IPS-18a (cell line): ENCODE measurements around the gene GNA15.

ENCODE experiments used
- H3K27ac ChIP-seq: one replicate; pipeline ENCODE4 v1.5.1; 2013; ENCODE audit warnings: low read length
- H3K27me3 ChIP-seq: one replicate; pipeline ENCODE4 v1.6.1; 2013; ENCODE audit warnings: mild to moderate bottlenecking, low read length; ENCODE audit not compliant: control insufficient read depth, insufficient read depth
- H3K36me3 ChIP-seq: one replicate; pipeline ENCODE4 v1.6.1; 2013; ENCODE audit warnings: low read depth, low read length; ENCODE audit not compliant: control insufficient read depth
- H3K4me1 ChIP-seq: one replicate; pipeline ENCODE4 v1.6.1; 2013; ENCODE audit warnings: low read depth, low read length; ENCODE audit not compliant: control insufficient read depth
- H3K4me3 ChIP-seq: one replicate; pipeline ENCODE4 v1.5.1; 2013; ENCODE audit warnings: low read length
- H3K9ac ChIP-seq: one replicate; pipeline ENCODE4 v1.6.1; 2013; ENCODE audit warnings: mild to moderate bottlenecking, low read length, moderate library complexity
- H3K9me3 ChIP-seq: one replicate; pipeline ENCODE4 v1.6.1; 2013; ENCODE audit warnings: low read depth, low read length; ENCODE audit not compliant: control insufficient read depth

The GNA15 gene

DNA sequence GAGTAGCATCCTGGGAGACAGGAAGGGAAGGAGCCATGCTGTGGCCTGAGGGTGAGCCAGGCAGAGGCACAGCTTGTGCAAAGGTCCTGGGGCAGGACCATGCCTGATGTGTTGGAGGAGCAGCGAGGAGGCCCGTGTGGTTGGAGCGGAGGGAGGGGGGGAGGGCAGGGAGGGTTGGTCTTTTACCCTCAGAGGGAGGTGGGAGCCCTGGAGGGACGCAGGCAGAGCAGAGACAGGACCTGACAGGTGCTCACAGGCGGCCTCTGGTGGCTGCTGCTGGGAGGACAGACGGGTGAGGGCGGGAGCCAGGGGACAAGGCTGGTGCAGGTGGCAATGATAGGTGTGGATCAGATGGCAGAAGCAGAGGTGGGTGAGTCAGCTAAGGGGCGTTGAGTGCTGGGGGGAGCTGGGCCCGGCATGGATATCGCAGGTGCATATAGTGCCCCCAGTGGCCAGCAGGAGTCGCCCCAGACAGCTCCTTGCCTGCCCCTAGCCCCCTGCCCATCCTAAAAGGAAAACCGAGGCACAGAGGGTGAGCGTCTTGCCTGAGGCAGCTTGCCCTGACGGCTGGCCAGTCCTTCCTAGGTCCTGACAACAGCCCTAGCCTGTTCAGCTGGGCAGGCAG, 9.8 kb upstream of the GNA15 start:
- Histone ChIP-seq H3K4me3 (no peak overlapping the region), H3K27me3 (no peaks in the 10 kb centered on the region), H3K27ac (no peak overlapping the region), H3K4me1 (no peaks in the 10 kb centered on the region), H3K9me3 (no peaks in the 10 kb centered on the region), H3K9ac (no peak overlapping the region), H3K36me3 (no peaks in the 10 kb centered on the region)

DNA sequence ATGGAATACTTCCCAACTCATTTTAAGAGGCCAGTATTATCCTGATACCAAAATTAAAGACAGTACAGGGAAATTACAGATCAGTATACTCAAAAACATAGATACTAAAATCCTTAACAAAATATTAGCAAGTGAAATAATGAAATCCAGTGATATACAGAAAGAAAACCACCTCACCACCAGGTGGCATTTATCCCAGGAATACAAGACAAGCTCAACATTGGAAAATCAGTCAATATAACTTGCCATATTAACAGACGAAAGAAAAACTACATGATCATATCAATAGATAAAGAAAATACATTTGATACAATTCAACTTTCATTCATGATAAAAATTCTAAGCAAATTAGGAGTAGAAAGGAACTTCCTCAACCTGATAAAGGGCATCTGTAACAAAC, 6.7 kb upstream of the GNA15 start:
- Histone ChIP-seq H3K27me3 (no peaks in the 10 kb centered on the region), H3K9ac (no peak overlapping the region), H3K4me1 (no peaks in the 10 kb centered on the region), H3K27ac (no peak overlapping the region), H3K36me3 (no peaks in the 10 kb centered on the region), H3K4me3 (no peak overlapping the region), H3K9me3 (no peaks in the 10 kb centered on the region)

DNA sequence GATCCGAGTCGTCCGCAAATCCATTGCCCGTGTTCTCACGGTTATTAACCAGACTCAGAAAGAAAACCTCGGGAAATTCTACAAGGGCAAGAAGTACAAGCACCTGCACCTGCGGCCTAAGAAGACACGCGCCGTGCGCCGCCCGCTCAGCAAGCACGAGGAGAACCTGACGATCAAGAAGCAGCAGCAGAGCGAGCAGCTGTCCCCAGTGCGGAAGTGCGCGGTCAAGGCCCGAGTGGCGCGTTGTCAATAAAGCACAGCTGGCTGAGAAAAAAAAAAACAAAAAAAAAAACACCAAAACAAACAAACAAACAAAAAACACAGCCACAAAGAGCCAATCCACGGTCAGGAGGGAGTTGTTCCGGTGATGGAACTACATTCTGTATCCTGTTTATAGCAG, 4.7 kb upstream of the GNA15 start:
- Histone ChIP-seq H3K4me3 (no peak overlapping the region), H3K27me3 (no peaks in the 10 kb centered on the region), H3K36me3 (no peaks in the 10 kb centered on the region), H3K9ac (no peak overlapping the region), H3K9me3 (no peaks in the 10 kb centered on the region), H3K4me1 (no peaks in the 10 kb centered on the region), H3K27ac (no peak overlapping the region)

DNA sequence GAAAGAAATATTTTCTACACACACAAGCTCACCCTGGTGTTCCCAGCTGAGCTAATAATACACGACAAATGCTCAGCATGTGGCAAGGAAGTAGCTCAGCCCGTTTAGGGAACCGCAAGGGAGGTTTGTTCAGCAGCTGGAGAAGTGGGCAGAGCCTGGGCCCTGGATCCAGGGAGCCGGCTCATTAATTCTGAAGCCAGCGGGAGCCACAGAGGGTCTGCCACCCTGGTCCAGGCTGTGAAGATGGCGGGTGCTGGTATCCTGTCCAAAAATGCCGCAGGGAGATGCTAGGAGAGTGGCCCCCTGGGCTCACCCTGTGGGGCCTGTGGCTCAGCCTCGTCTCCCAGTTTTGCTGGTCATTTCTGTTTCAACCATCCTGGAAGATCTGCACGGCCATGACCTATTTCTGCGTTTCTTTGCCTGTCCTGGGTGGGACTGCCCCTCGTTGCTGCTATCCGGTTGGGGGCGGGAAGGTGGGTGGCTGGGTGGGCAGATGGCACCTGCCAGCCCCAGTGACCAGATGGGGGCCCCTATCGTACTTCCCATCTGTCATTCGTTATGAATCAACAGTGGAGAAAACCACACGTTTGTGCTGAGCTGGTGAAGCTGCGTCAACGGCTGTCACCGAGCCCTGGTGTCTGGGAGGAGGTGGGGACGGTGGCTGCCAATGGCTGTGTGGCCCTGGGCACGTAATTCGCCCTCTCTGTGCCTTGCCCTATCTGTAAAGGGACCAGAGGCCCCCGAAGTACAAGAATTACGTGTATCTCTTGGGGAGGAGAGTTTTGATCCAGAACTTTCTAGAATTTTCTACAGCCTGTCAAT, 2.7 kb upstream of the GNA15 start:
- Histone ChIP-seq H3K9me3 (no peaks in the 10 kb centered on the region), H3K27me3 (no peaks in the 10 kb centered on the region), H3K27ac (no peak overlapping the region), H3K9ac (no peak overlapping the region), H3K4me1 (no peaks in the 10 kb centered on the region), H3K36me3 (no peaks in the 10 kb centered on the region), H3K4me3 (no peak overlapping the region)

DNA sequence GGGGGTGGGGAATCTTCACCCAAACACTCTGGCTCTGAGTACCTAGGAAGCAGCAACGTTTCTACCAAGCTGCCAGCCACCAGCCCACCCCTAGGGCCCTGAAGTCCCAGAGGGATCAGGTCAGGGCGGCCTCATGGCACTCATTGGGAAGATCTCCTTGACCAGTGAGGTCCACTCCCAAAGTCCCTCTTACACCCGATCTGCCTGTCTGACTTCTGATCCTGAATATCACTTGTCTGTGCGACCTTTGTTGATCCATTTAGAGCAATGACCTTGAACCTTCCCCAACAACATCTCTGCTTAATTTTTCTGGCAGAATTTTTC, 2.1 kb upstream of the GNA15 start:
- no peaks in the 10 kb centered on the region for H3K36me3 ChIP-seq
- no peak overlapping the region for H3K27ac ChIP-seq
- H3K9me3 ChIP-seq = no peaks in the 10 kb centered on the region
- H3K27me3 ChIP-seq = no peaks in the 10 kb centered on the region
- H3K4me3 ChIP-seq = no peak overlapping the region
- H3K4me1 ChIP-seq = no peaks in the 10 kb centered on the region
- H3K9ac ChIP-seq = no peak overlapping the region

DNA sequence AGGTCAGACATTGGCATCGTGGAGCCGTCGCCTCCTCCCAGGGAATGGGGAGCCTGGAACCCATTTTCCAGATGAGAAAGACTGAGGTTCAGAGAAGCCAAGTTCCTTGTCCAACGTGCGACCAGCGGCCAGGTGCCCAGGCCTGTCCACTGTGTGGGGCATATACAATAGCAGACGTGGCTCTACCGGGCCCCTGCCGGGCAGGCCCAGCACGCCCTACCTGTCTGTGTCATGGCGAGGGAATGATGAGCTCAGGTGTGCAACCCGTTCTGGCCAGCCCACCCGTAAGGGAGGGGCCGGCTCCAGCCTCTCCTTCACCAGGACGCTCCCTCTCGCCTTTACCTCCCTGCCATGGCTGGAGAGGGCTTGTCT, 837 bp downstream of the GNA15 start:
- Histone ChIP-seq H3K27ac (no peak overlapping the region), H3K4me1 (no peaks in the 10 kb centered on the region), H3K27me3 (no peaks in the 10 kb centered on the region), H3K4me3 (no peak overlapping the region), H3K36me3 (no peaks in the 10 kb centered on the region), H3K9me3 (no peaks in the 10 kb centered on the region), H3K9ac (no peak overlapping the region)

DNA sequence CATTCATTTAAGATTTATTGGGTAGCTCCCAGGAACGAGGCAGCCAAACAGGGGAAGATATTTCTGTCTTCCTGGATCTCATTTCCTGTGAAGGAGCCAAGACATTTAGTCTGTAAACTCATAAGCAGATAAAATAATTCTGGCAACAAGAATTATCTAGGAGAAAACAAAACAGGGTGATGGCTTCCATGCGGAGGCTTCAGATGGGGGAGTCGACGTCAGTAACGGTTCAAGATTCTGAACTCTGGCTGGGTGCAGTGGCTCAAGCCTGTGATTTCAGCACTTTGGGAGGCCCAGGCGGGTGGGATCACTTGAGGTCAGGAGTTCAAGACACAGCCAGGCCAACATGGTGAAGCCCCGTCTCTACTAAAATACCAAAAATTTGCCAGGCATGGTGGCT, 1.3 kb downstream of the GNA15 start:
- no peaks in the 10 kb centered on the region for H3K9me3 ChIP-seq
- H3K36me3 ChIP-seq = no peaks in the 10 kb centered on the region
- no peak overlapping the region for H3K27ac ChIP-seq
- H3K27me3 ChIP-seq = no peaks in the 10 kb centered on the region
- no peak overlapping the region for H3K4me3 ChIP-seq
- no peaks in the 10 kb centered on the region for H3K4me1 ChIP-seq
- H3K9ac ChIP-seq = no peak overlapping the region

DNA sequence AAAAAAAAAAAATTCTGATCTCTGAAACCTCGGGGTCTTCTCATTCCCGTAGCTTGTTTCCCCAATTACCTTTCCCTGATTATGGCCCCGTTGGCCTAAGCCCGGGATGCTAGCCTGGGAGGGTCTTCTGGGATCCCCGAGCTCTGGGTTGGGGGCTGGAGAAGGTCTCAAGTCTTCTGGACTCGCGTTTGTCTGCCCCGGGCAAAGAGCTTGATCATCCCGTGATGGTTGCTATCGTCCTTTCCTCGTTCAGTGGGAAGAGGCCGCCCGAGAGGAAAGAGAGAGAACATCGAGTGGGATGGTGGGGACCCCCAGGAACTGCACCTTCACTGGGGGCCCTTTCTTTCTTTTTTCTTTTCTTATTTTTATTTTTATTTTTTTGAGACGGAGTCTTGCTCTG, 2.4 kb downstream of the GNA15 start:
- no peaks in the 10 kb centered on the region for H3K4me1 ChIP-seq
- no peak overlapping the region for H3K9ac ChIP-seq
- no peak overlapping the region for H3K27ac ChIP-seq
- H3K9me3 ChIP-seq = no peaks in the 10 kb centered on the region
- no peak overlapping the region for H3K4me3 ChIP-seq
- H3K27me3 ChIP-seq = no peaks in the 10 kb centered on the region
- H3K36me3 ChIP-seq = no peaks in the 10 kb centered on the region

DNA sequence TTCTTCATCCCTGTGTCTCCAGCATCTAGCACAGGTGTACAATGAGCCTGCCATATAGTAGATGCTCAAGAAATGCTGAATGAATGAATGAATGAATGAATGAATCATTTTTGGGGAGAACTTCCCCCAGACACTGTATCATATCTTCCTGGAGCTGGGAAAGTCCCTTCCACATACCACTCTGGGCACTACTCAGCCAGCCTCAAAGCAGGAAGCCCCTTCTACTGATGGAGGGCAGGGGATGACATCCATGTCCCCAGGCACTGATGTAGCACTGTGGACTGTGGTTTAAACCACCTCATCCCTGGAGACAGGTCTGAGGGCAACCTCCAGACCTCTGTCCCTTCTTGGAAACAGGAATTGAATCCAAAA, 4.8 kb downstream of the GNA15 start:
- H3K27me3 ChIP-seq = no peaks in the 10 kb centered on the region
- H3K4me3 ChIP-seq = no peak overlapping the region
- H3K9me3 ChIP-seq = no peaks in the 10 kb centered on the region
- no peaks in the 10 kb centered on the region for H3K4me1 ChIP-seq
- no peak overlapping the region for H3K9ac ChIP-seq
- no peaks in the 10 kb centered on the region for H3K36me3 ChIP-seq
- H3K27ac ChIP-seq = no peak overlapping the region

DNA sequence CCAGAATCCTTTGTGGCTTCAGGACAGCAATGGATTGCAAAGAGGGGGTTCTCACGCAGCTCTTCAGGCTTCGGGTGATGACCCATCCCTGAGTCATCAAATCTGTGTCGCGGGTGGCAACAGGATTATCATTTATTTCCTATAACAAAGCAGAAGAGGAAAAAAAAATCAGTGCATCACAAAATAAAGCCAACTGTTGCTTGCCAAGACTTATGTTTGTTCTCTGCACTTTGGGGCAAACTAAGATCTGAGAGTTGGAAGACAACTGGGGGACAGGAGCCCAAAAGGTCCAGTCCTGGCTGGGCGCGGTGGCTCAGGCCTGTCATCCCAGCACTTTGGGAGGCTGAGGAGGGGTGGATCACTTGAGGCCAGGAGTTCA, 6.4 kb downstream of the GNA15 start:
- no peak overlapping the region for H3K4me3 ChIP-seq
- no peak overlapping the region for H3K9ac ChIP-seq
- no peaks in the 10 kb centered on the region for H3K4me1 ChIP-seq
- no peaks in the 10 kb centered on the region for H3K9me3 ChIP-seq
- H3K27ac ChIP-seq = no peak overlapping the region
- no peaks in the 10 kb centered on the region for H3K36me3 ChIP-seq
- no peaks in the 10 kb centered on the region for H3K27me3 ChIP-seq

DNA sequence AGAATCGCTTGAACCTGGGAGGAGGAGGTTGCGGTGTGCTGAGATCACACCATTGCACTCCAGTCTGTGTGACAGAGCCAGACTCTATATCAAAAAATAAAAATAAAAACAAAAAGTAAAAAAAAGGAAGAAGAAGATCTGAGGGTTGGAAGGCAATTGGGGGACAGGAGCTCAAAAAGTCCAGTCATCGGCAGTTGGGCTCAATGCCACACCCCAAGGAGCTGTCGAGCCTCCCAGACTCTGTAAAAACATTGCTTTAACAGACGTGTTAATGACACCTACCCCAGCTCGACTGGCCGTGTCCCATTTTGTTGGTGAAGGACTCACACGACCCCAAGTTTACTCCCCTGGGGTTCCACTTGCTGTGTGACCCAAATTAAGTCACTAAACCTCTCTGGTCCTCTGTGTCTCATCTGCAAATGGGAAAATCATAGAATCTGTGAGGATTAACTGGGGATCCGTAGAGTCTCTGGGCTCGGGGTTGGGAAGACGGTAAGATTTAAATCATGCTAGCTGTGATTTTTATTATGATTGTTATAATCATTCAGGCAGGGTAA, 7.0 kb downstream of the GNA15 start:
- no peaks in the 10 kb centered on the region for H3K9me3 ChIP-seq
- H3K27me3 ChIP-seq = no peaks in the 10 kb centered on the region
- H3K36me3 ChIP-seq = no peaks in the 10 kb centered on the region
- H3K4me1 ChIP-seq = no peaks in the 10 kb centered on the region
- H3K27ac ChIP-seq = no peak overlapping the region
- no peak overlapping the region for H3K9ac ChIP-seq
- no peak overlapping the region for H3K4me3 ChIP-seq
